Stimulated activated naive B cell treated with anti-CD40 and anti-IgM and Interleukin-4, amounts not matched to agents 10 μg/mL and 1 μg/mL and 100 μg/mL, for 72 hours (primary cell): ENCODE measurements around the gene DAGLB.

ENCODE experiments used
- ATAC-seq, 2 donors: fragments of 150-1000 bp; cut with Tn5 transposase; replicated peaks; 2 replicates each; pipeline ENCODE4 v1.10.0; 2021; ENCODE audit warnings: moderate library complexity in 1 of 2
- DNase-seq: peaks from one replicate; pipeline ENCODE4 v3.0.0; 2021
- H3K27ac Mint-ChIP-seq: one replicate; pipeline ENCODE4 v1.8.0; 2022; ENCODE audit warnings: mild to moderate bottlenecking, mixed read lengths
- H3K27me3 Mint-ChIP-seq, 2 donors: one replicate each; pipeline ENCODE4 v1.8.0; 2022; ENCODE audit warnings: mixed read lengths in 2 of 2
- H3K36me3 Mint-ChIP-seq, 2 donors: one replicate each; pipeline ENCODE4 v1.8.0; 2022; ENCODE audit warnings: mixed read lengths in 2 of 2, mild to moderate bottlenecking in 1 of 2
- H3K4me1 Mint-ChIP-seq, 2 donors: one replicate each; pipeline ENCODE4 v1.8.0; 2022; ENCODE audit warnings: mixed read lengths in 2 of 2, mild to moderate bottlenecking in 1 of 2
- H3K4me3 Mint-ChIP-seq, 2 donors: one replicate each; pipeline ENCODE4 v1.8.0; 2022; ENCODE audit warnings: mild to moderate bottlenecking in 2 of 2, mixed read lengths in 2 of 2, moderate library complexity in 1 of 2
- H3K9me3 Mint-ChIP-seq, 2 donors: one replicate each; pipeline ENCODE4 v1.8.0; 2022; ENCODE audit warnings: mixed read lengths in 2 of 2, mild to moderate bottlenecking in 1 of 2

DAGLB gene

GRCh38 chr7:6430271-6430940 lies 17.3 kb downstream of the DAGLB start:
- DNase-seq (no peak), ATAC-seq (peak; percentile 48 to 52)
- H3K27ac Mint-ChIP-seq: no peak overlapping the region
- H3K27me3 Mint-ChIP-seq: no peaks in the 10 kb centered on the region
- H3K4me3 Mint-ChIP-seq: no peak overlapping the region
- H3K4me1 Mint-ChIP-seq: peaks cover 3% of the 10 kb centered on the region in 2 donors
- H3K36me3 Mint-ChIP-seq: peaks cover 26 to 32% of the 10 kb centered on the region in 2 donors
- H3K9me3 Mint-ChIP-seq: no peaks in the 10 kb centered on the region

GRCh38 chr7:6425948-6426347 lies 21.8 kb downstream of the DAGLB start:
- Mint-ChIP-seq H3K27ac (no peak overlapping the region), H3K36me3 (peaks cover 43 to 45% of the 10 kb centered on the region in 2 donors), H3K4me3 (no peak overlapping the region), H3K4me1 (peaks cover 7 to 14% of the 10 kb centered on the region in 2 donors), H3K27me3 (no peaks in the 10 kb centered on the region), H3K9me3 (no peaks in the 10 kb centered on the region)
- DNase-seq: no peak
- ATAC-seq: no peak

GRCh38 chr7:6423942-6424701 lies 23.6 kb downstream of the DAGLB start:
- Mint-ChIP-seq H3K27me3 (no peaks in the 10 kb centered on the region), H3K36me3 (peaks cover 40 to 56% of the 10 kb centered on the region in 2 donors), H3K4me1 (peaks cover 7 to 14% of the 10 kb centered on the region in 2 donors), H3K4me3 (no peak overlapping the region), H3K27ac (peak overlapping the region; percentile 84), H3K9me3 (no peaks in the 10 kb centered on the region)
- DNase-seq (no peak), ATAC-seq (peak in 1 of 2 donors; percentile 25)

GRCh38 chr7:6422926-6423632 lies 24.7 kb downstream of the DAGLB start:
- H3K27me3 Mint-ChIP-seq: no peaks in the 10 kb centered on the region
- no peaks in the 10 kb centered on the region for H3K9me3 Mint-ChIP-seq
- peaks cover 7 to 14% of the 10 kb centered on the region in 2 donors for H3K4me1 Mint-ChIP-seq
- peaks cover 35 to 57% of the 10 kb centered on the region in 2 donors for H3K36me3 Mint-ChIP-seq
- ATAC-seq (no peak), DNase-seq (no peak)
- H3K27ac Mint-ChIP-seq: peak overlapping the region; percentile 54
- H3K4me3 Mint-ChIP-seq: no peak overlapping the region

GRCh38 chr7:6422095-6422494 lies 25.7 kb downstream of the DAGLB start:
- H3K27ac Mint-ChIP-seq: peak overlapping the region; percentile 79
- H3K36me3 Mint-ChIP-seq: peaks cover 37 to 55% of the 10 kb centered on the region in 2 donors
- no peaks in the 10 kb centered on the region for H3K27me3 Mint-ChIP-seq
- DNase-seq (no peak), ATAC-seq (no peak)
- peaks cover 7 to 14% of the 10 kb centered on the region in 2 donors for H3K4me1 Mint-ChIP-seq
- no peak overlapping the region for H3K4me3 Mint-ChIP-seq
- no peaks in the 10 kb centered on the region for H3K9me3 Mint-ChIP-seq

- H3K4me3 Mint-ChIP-seq: no peak overlapping the region
- no peaks in the 10 kb centered on the region for H3K27me3 Mint-ChIP-seq
- H3K9me3 Mint-ChIP-seq: no peaks in the 10 kb centered on the region
- peaks cover 7 to 14% of the 10 kb centered on the region in 2 donors for H3K4me1 Mint-ChIP-seq
- no peak overlapping the region for H3K27ac Mint-ChIP-seq
- H3K36me3 Mint-ChIP-seq: peaks cover 46 to 62% of the 10 kb centered on the region in 2 donors
- DNase-seq: no peak
- no peak for ATAC-seq
These were observed 27.1 kb downstream of the DAGLB start for GRCh38 chr7:6420680-6421079.

GRCh38 chr7:6419310-6419773 lies 28.4 kb downstream of the DAGLB start:
- Mint-ChIP-seq H3K4me1 (peaks cover 5 to 7% of the 10 kb centered on the region in 2 donors), H3K9me3 (no peaks in the 10 kb centered on the region), H3K36me3 (peaks cover 39 to 58% of the 10 kb centered on the region in 2 donors), H3K27ac (peak overlapping the region; percentile 81), H3K27me3 (no peaks in the 10 kb centered on the region), H3K4me3 (no peak overlapping the region)
- ATAC-seq (no peak), DNase-seq (no peak)

GRCh38 chr7:6417408-6417807 lies 30.3 kb downstream of the DAGLB start:
- H3K9me3 Mint-ChIP-seq: no peaks in the 10 kb centered on the region
- no peaks in the 10 kb centered on the region for H3K27me3 Mint-ChIP-seq
- DNase-seq: no peak
- H3K27ac Mint-ChIP-seq: no peak overlapping the region
- H3K36me3 Mint-ChIP-seq: peaks cover 40 to 52% of the 10 kb centered on the region in 2 donors
- H3K4me1 Mint-ChIP-seq: no peaks in the 10 kb centered on the region
- no peak for ATAC-seq
- no peak overlapping the region for H3K4me3 Mint-ChIP-seq

- Mint-ChIP-seq H3K27me3 (no peaks in the 10 kb centered on the region), H3K4me3 (no peak overlapping the region), H3K36me3 (peaks cover 37 to 52% of the 10 kb centered on the region in 2 donors), H3K4me1 (no peaks in the 10 kb centered on the region), H3K27ac (no peak overlapping the region), H3K9me3 (no peaks in the 10 kb centered on the region)
- ATAC-seq (no peak), DNase-seq (no peak)
These were observed 31.1 kb downstream of the DAGLB start for GRCh38 chr7:6416516-6417145.

GRCh38 chr7:6413637-6414036 lies 34.1 kb downstream of the DAGLB start:
- Mint-ChIP-seq H3K27me3 (no peaks in the 10 kb centered on the region), H3K4me3 (no peak overlapping the region), H3K36me3 (peaks cover 49 to 59% of the 10 kb centered on the region in 2 donors), H3K9me3 (no peaks in the 10 kb centered on the region), H3K27ac (peak overlapping the region; percentile 66), H3K4me1 (peaks cover 0 to 2% of the 10 kb centered on the region in 2 donors)
- ATAC-seq (no peak), DNase-seq (no peak)

- DNase-seq (no peak), ATAC-seq (no peak)
- Mint-ChIP-seq H3K36me3 (peaks cover 56 to 62% of the 10 kb centered on the region in 2 donors), H3K4me3 (no peak overlapping the region), H3K9me3 (no peaks in the 10 kb centered on the region), H3K27ac (peak overlapping the region; percentile 59), H3K4me1 (peaks cover 5 to 7% of the 10 kb centered on the region in 2 donors), H3K27me3 (no peaks in the 10 kb centered on the region)
These were observed 37.6 kb downstream of the DAGLB start for GRCh38 chr7:6409944-6410693.

- H3K4me3 Mint-ChIP-seq: no peak overlapping the region
- ATAC-seq: no peak
- no peak for DNase-seq
- H3K36me3 Mint-ChIP-seq: peaks cover 61 to 64% of the 10 kb centered on the region in 2 donors
- peaks cover 5 to 7% of the 10 kb centered on the region in 2 donors for H3K4me1 Mint-ChIP-seq
- H3K27me3 Mint-ChIP-seq: no peaks in the 10 kb centered on the region
- H3K9me3 Mint-ChIP-seq: no peaks in the 10 kb centered on the region
- peak overlapping the region; percentile 75 for H3K27ac Mint-ChIP-seq
These were observed 38.7 kb downstream of the DAGLB start for GRCh38 chr7:6409091-6409490.

- DNase-seq (no peak), ATAC-seq (no peak)
- no peaks in the 10 kb centered on the region for H3K9me3 Mint-ChIP-seq
- H3K4me3 Mint-ChIP-seq: no peak overlapping the region
- H3K27me3 Mint-ChIP-seq: no peaks in the 10 kb centered on the region
- peak overlapping the region; percentile 89 for H3K27ac Mint-ChIP-seq
- H3K4me1 Mint-ChIP-seq: peaks cover 5 to 7% of the 10 kb centered on the region in 2 donors
- peaks cover 58 to 64% of the 10 kb centered on the region in 2 donors for H3K36me3 Mint-ChIP-seq
These were observed 40.3 kb downstream of the DAGLB start for GRCh38 chr7:6407434-6407833.
